ENCODE measurements around the gene RASGRF1. TPM values are rescaled to one million over a fixed set of nuclear protein-coding genes. Genes with fewer than 3 reads are reported as not detected.

RASGRF1 gene
- polyA plus RNA-seq, 3 donors: 0.11 TPM; not detected in 2

- Histone ChIP-seq H3K27me3 (ENCODE audit: control insufficient read depth in 2 of 2, insufficient read depth in 2 of 2, low read length in 2 of 2) (no peaks in the 10 kb centered on the region), H3K4me1 (ENCODE audit: control insufficient read depth in 1 of 2, insufficient read depth in 2 of 2, low read length in 2 of 2) (peaks cover 67 to 68% of the 10 kb centered on the region in 2 donors), H3K36me3 (replicated peaks in 1 of 2; ENCODE audit: control insufficient read depth in 1 of 2, insufficient read depth in 2 of 2, low read length in 2 of 2) (peaks cover 9 to 32% of the 10 kb centered on the region in 2 donors), H3K79me2 (ENCODE audit: insufficient read depth, low read length) (peaks cover 42% of the 10 kb centered on the region), H3K9ac (ENCODE audit: insufficient read depth, low read length, poor library complexity, severe bottlenecking) (peak overlapping the region; percentile 15), H3K27ac (ENCODE audit: low read depth in 1 of 2, low read length in 2 of 2) (peak overlapping the region; percentile 81 to 83), H3K9me3 (replicated peaks in 1 of 2; ENCODE audit: control insufficient read depth in 1 of 2, insufficient read depth in 1 of 2, low read length in 2 of 2) (no peaks in the 10 kb centered on the region), H4K20me1 (ENCODE audit: insufficient read depth, low read length) (peaks cover 25% of the 10 kb centered on the region), H3K4me3 (replicated peaks in 1 of 3; ENCODE audit: low read depth in 2 of 3, low read length in 3 of 3) (no peak overlapping the region), H2AFZ (ENCODE audit: insufficient read depth, low read depth, low read length, poor library complexity, severe bottlenecking) (no peak overlapping the region), H3K4me2 (replicated peaks; ENCODE audit: extremely low read depth, low read length, poor library complexity, severe bottlenecking) (peak overlapping the region; percentile 52)
- H3K36me3 Mint-ChIP-seq: peaks cover 36 to 50% of the 10 kb centered on the region in 2 donors
- no peak for DNase-seq
- H3K9me3 Mint-ChIP-seq: no peaks in the 10 kb centered on the region
- no CpG with 5 or more reads among the region's 4 CpGs for WGBS (ENCODE audit: insufficient coverage)
- no peak overlapping the region for H3K4me3 Mint-ChIP-seq
- peaks cover 63% of the 10 kb centered on the region for H3K4me1 Mint-ChIP-seq
- no peak for TF ChIP-seq CTCF (IDR thresholded peaks at IDR 0.05)
- H3K27me3 Mint-ChIP-seq (ENCODE audit: low read depth in 3 of 3): no peaks in the 10 kb centered on the region
- intact Hi-C loops (cut with micrococcal nuclease): loop anchor here in 1 of 2 donors (2.0 kb wide), 1 partner anchor 89 kb away; no protein-coding TSS in a partner anchor
- H3K27ac Mint-ChIP-seq: peak overlapping the region; percentile 82 to 95 (median 93)
These were observed 174.5 kb downstream of the RASGRF1 start for GRCh38 chr15:78916088-78916487.

- 94% methylated on average over 5 of the region's 12 CpGs for WGBS (ENCODE audit: insufficient coverage)
- Mint-ChIP-seq H3K27me3 (ENCODE audit: low read depth in 3 of 3) (no peaks in the 10 kb centered on the region), H3K4me3 (peak overlapping the region in 1 of 2 donors; percentile 33), H3K9me3 (no peaks in the 10 kb centered on the region), H3K36me3 (peaks cover 35 to 49% of the 10 kb centered on the region in 2 donors), H3K27ac (peak overlapping the region; percentile 91 to 95 (median 93)), H3K4me1 (peaks cover 69% of the 10 kb centered on the region)
- H3K27ac ChIP-seq (ENCODE audit: low read depth in 1 of 2, low read length in 2 of 2): peak overlapping the region; percentile 81 to 83
- peaks cover 42% of the 10 kb centered on the region for H3K79me2 ChIP-seq (ENCODE audit: insufficient read depth, low read length)
- no peaks in the 10 kb centered on the region for H3K9me3 ChIP-seq (replicated peaks in 1 of 2; ENCODE audit: control insufficient read depth in 1 of 2, insufficient read depth in 1 of 2, low read length in 2 of 2)
- intact Hi-C loops (cut with micrococcal nuclease): loop anchor here in 1 of 2 donors (2.0 kb wide), 2 partner anchors 67 to 89 kb away; no protein-coding TSS in a partner anchor
- peak overlapping the region; percentile 52 for H3K4me2 ChIP-seq (replicated peaks; ENCODE audit: extremely low read depth, low read length, poor library complexity, severe bottlenecking)
- no peak overlapping the region for H2AFZ ChIP-seq (ENCODE audit: insufficient read depth, low read depth, low read length, poor library complexity, severe bottlenecking)
- peaks cover 72 to 74% of the 10 kb centered on the region in 2 donors for H3K4me1 ChIP-seq (ENCODE audit: control insufficient read depth in 1 of 2, insufficient read depth in 2 of 2, low read length in 2 of 2)
- TF ChIP-seq CTCF (IDR thresholded peaks at IDR 0.05): no peak
- H4K20me1 ChIP-seq (ENCODE audit: insufficient read depth, low read length): peaks cover 30% of the 10 kb centered on the region
- peaks cover 6 to 30% of the 10 kb centered on the region in 2 donors for H3K36me3 ChIP-seq (replicated peaks in 1 of 2; ENCODE audit: control insufficient read depth in 1 of 2, insufficient read depth in 2 of 2, low read length in 2 of 2)
- DNase-seq: peak; percentile 88 to 97 (median 93)
- H3K9ac ChIP-seq (ENCODE audit: insufficient read depth, low read length, poor library complexity, severe bottlenecking): peak overlapping the region; percentile 15
- H3K27me3 ChIP-seq (ENCODE audit: control insufficient read depth in 2 of 2, insufficient read depth in 2 of 2, low read length in 2 of 2): no peaks in the 10 kb centered on the region
- peak overlapping the region in 1 of 3 experiments; percentile 38 for H3K4me3 ChIP-seq (replicated peaks in 1 of 3; ENCODE audit: low read depth in 2 of 3, low read length in 3 of 3)
These were observed 175.1 kb downstream of the RASGRF1 start for GRCh38 chr15:78915341-78916087.
